Central memory CD8-positive, alpha-beta T cell (primary cell): ENCODE results near the gene KRTAP4-9.
"Not testable (repeated sequence)": the region's sequence is repeated elsewhere in the genome, so short reads cannot be mapped to it uniquely, and the experiment has no call there.

Source experiments
- ATAC-seq: fragments of 150-1000 bp; cut with Tn5 transposase; replicated peaks from 2 replicates; pipeline ENCODE4 v1.10.0; 2022; ENCODE audit warnings: mild to moderate bottlenecking, moderate FRiP score, moderate number of reproducible peaks; ENCODE audit not compliant: poor library complexity, severe bottlenecking; ENCODE audit errors: extremely low read depth
- DNase-seq, 2 donors: peaks; one replicate each; pipeline ENCODE4 v3.0.0; 2021; ENCODE audit warnings: low spot score in 2 of 2
- H3K27ac Mint-ChIP-seq: one replicate; pipeline ENCODE4 v1.8.0; 2022; ENCODE audit warnings: low read depth, mild to moderate bottlenecking, moderate library complexity, mixed read lengths
- H3K27me3 Mint-ChIP-seq: one replicate; pipeline ENCODE4 v1.8.0; 2022; ENCODE audit warnings: mixed read lengths
- H3K36me3 Mint-ChIP-seq: one replicate; pipeline ENCODE4 v1.8.0; 2022; ENCODE audit warnings: mild to moderate bottlenecking, moderate library complexity, mixed read lengths; ENCODE audit not compliant: insufficient read depth
- H3K4me1 Mint-ChIP-seq: one replicate; pipeline ENCODE4 v1.8.0; 2022; ENCODE audit warnings: mixed read lengths
- H3K4me3 Mint-ChIP-seq: one replicate; pipeline ENCODE4 v1.8.0; 2022; ENCODE audit warnings: mild to moderate bottlenecking, moderate library complexity, mixed read lengths
- H3K9me3 Mint-ChIP-seq: one replicate; pipeline ENCODE4 v1.8.0; 2022; ENCODE audit warnings: mixed read lengths

The KRTAP4-9 gene

DNA sequence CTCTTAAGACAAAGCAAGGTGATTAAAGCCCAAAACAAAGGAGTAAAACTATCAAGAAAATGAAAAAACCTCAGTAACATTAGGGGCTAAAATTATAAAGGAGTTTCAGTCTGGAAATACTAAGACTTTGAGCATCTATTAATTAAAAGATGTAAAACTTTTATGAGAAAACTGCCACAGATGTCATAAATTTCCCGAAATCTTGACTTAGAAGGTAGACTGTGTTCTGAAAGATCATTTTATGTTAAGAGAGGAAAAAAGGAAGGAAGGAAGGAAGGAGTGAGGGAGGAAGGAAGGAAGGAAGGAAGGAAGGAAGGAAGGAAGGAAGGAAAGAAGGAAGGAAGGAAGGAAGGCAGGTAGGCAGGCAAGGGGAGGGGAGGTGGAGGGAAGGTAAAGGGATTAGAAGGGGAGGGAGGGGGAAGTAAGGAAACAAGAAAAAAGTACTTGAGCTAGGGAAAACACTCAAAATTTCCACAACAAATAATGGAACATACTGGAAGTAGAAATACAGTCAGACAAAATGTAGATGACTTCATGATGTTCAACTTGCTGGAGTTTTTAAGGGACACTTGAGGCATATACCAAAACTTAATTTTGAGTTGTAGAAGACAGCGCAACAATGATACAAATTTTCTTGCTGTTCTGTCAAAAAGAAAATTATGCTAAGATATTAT, 42.5 kb downstream of the KRTAP4-9 start:
- H3K9me3 Mint-ChIP-seq: peaks cover 12% of the 10 kb centered on the region
- ATAC-seq: no peak
- H3K27me3 Mint-ChIP-seq: peaks cover 12% of the 10 kb centered on the region
- H3K36me3 Mint-ChIP-seq: no peaks in the 10 kb centered on the region
- H3K4me3 Mint-ChIP-seq: no peak overlapping the region
- DNase-seq: no peak
- H3K27ac Mint-ChIP-seq: no peak overlapping the region
- H3K4me1 Mint-ChIP-seq: no peaks in the 10 kb centered on the region

DNA sequence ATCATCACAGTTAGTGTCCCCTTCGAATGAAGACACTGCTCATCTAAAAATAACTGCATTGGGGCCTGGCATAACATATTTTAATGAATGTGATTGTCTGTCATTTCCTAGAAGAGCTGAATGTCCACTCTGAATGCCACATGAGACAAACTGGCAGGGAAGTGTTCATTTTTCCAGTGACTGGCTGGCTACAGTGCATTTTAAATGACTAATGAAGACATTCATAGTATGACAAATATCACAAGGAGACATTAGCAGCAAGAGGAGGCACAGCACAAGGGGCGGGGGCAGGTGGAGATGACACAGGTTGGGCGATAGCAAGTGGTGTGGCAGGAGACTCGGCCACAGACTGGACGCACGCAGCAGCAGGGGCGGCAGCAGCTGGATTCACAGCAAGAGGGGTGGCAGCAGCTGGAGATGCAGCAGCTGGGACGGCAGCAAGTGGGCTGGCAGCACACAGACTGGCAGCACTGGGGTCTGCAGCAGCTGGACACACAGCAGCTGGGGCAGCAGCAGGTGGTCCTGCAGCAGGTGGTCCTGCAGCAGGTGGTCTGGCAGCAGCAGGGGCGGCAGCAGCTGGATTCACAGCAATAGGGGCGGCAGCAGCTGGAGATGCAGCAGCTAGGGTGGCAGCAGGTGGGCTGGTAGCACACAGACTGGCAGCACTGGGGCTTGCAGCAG, 43.9 kb downstream of the KRTAP4-9 start:
- H3K36me3 Mint-ChIP-seq, ATAC-seq, H3K4me3 Mint-ChIP-seq, H3K9me3 Mint-ChIP-seq, DNase-seq, H3K4me1 Mint-ChIP-seq: not testable (repeated sequence)
- Mint-ChIP-seq H3K27ac (peak overlapping the region; percentile 14), H3K27me3 (peaks cover 19% of the 10 kb centered on the region)

DNA sequence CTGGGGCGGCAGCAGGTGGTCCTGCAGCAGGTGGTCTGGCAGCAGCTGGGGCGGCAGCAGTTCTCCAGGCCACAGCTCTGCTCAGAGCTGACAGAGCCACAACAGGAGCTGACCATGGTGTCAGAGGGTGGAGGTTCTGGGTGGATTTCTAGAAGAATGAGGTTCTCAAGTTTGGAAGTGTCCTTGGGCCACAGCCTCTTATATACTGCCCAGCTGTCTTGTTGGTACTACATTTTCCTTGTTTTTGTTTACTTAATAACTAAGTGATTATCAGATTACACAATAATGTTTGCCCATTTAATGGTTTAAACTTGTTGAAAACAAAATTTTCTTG, 44.4 kb downstream of the KRTAP4-9 start, which contains the start of gene KRTAP4-5:
Gene KRTAP4-5, minus strand, starts transcription at position 174 of the 334 bp plus-strand sequence. Its CDS starts 58 bp downstream, at position 116.
- no peaks in the 10 kb centered on the region for H3K9me3 Mint-ChIP-seq
- H3K27ac Mint-ChIP-seq: peak within 1 kb of the TSS; percentile 14
- DNase-seq: no peak
- no peaks in the 10 kb centered on the region for H3K36me3 Mint-ChIP-seq
- no peaks in the 10 kb centered on the region for H3K4me1 Mint-ChIP-seq
- H3K27me3 Mint-ChIP-seq: peaks cover 24% of the 10 kb centered on the region
- H3K4me3 Mint-ChIP-seq: no peak within 1 kb of the TSS
- no peak for ATAC-seq

DNA sequence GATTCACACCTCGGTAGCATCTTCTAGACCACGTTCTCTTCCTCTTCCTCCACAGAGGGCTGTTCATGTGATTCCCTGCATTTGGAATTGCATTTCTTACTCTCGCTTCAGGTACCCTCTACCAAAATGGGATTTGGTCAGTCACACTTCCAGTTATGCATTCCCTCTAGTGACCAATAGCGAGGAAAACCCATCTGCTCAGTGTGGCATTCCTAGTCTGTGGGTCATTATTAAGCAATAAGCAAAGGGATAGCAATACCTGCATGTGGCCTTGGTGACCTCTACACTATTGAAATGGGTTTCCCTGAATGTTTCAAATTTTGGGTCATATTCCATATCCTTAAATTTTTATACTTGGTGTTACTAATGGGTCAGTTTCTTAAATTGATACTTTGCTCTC, 44.8 kb downstream of the KRTAP4-9 start:
- H3K36me3 Mint-ChIP-seq: no peaks in the 10 kb centered on the region
- H3K4me1 Mint-ChIP-seq: no peaks in the 10 kb centered on the region
- no peak overlapping the region for H3K27ac Mint-ChIP-seq
- no peak for DNase-seq
- no peak for ATAC-seq
- peaks cover 28% of the 10 kb centered on the region for H3K27me3 Mint-ChIP-seq
- H3K9me3 Mint-ChIP-seq: no peaks in the 10 kb centered on the region
- H3K4me3 Mint-ChIP-seq: no peak overlapping the region

GRCh38 chr17:41151525-41151924, 46.3 kb downstream of the KRTAP4-9 start:
- DNase-seq (no peak), ATAC-seq (no peak)
- peaks cover 42% of the 10 kb centered on the region for H3K27me3 Mint-ChIP-seq
- no peaks in the 10 kb centered on the region for H3K4me1 Mint-ChIP-seq
- no peak overlapping the region for H3K4me3 Mint-ChIP-seq
- no peaks in the 10 kb centered on the region for H3K36me3 Mint-ChIP-seq
- no peaks in the 10 kb centered on the region for H3K9me3 Mint-ChIP-seq
- H3K27ac Mint-ChIP-seq: no peak overlapping the region

GRCh38 chr17:41153856-41154255, 48.7 kb downstream of the KRTAP4-9 start:
- Mint-ChIP-seq H3K4me1 (no peaks in the 10 kb centered on the region), H3K36me3 (no peaks in the 10 kb centered on the region), H3K27me3 (peaks cover 58% of the 10 kb centered on the region), H3K27ac (no peak overlapping the region), H3K4me3 (no peak overlapping the region), H3K9me3 (no peaks in the 10 kb centered on the region)
- ATAC-seq (no peak), DNase-seq (no peak)
